Glomerular visceral epithelial cell (primary cell): ENCODE data around the gene WNT10A.
A peak's percentile ranks its signal among the peaks of the same experiment; 100 is the strongest.

Experiments used
- DNase-seq: peaks from one replicate; pipeline ENCODE4 v3.0.0-alpha.2; 2016; ENCODE audit errors: extremely low spot score

The WNT10A gene

GRCh38 chr2:218877331-218877730 lies 3.3 kb upstream of the WNT10A start:
- no peak for DNase-seq

- DNase-seq = no peak
Observed at GRCh38 chr2:218877891-218878290, 2.8 kb upstream of the WNT10A start.

- DNase-seq = no peak
Observed at GRCh38 chr2:218878486-218878885, 2.2 kb upstream of the WNT10A start.

- no peak for DNase-seq
Observed at GRCh38 chr2:218878926-218879761, 1.5 kb upstream of the WNT10A start.

GRCh38 chr2:218879776-218880101 lies 913 bp upstream of the WNT10A start:
- no peak for DNase-seq

GRCh38 chr2:218880859-218881594 lies 375 bp downstream of the WNT10A start:
- DNase-seq = no peak

GRCh38 chr2:218881744-218882460 lies 1.2 kb downstream of the WNT10A start:
- no peak for DNase-seq

- no peak for DNase-seq
Observed at GRCh38 chr2:218882461-218882816, 1.8 kb downstream of the WNT10A start.

- peak; percentile 32 for DNase-seq
Observed at GRCh38 chr2:218882866-218883366, 2.3 kb downstream of the WNT10A start.

GRCh38 chr2:218883491-218884490 lies 3.1 kb downstream of the WNT10A start:
- no peak for DNase-seq

- DNase-seq = no peak
Observed at GRCh38 chr2:218884519-218884918, 3.9 kb downstream of the WNT10A start.

- no peak for DNase-seq
Observed at GRCh38 chr2:218885981-218886947, 5.6 kb downstream of the WNT10A start.

GRCh38 chr2:218887079-218887478 lies 6.4 kb downstream of the WNT10A start:
- no peak for DNase-seq

GRCh38 chr2:218888341-218888740 lies 7.7 kb downstream of the WNT10A start:
- DNase-seq = no peak

GRCh38 chr2:218889937-218890336 lies 9.3 kb downstream of the WNT10A start:
- no peak for DNase-seq

GRCh38 chr2:218890369-218890768 lies 9.7 kb downstream of the WNT10A start:
- no peak for DNase-seq

GRCh38 chr2:218891275-218892135 lies 10.9 kb downstream of the WNT10A start:
- no peak for DNase-seq

- DNase-seq = peak; percentile 77
Observed at GRCh38 chr2:218892693-218893348, 12.2 kb downstream of the WNT10A start.
